NCI-H748 (cell line): Measurements from ENCODE around the gene NR3C2.

ENCODE experiments used
- DNase-seq: peaks from one replicate; lab custom pipeline; 2025; ENCODE audit not compliant: unreplicated experiment; lab: John Stamatoyannopoulos, UW

NR3C2 gene

GRCh38 chr4:148078061-148078460 lies 364.2 kb downstream of the NR3C2 start:
- DNase-seq, result no peak

- DNase-seq, result no peak
These were observed 364.6 kb downstream of the NR3C2 start for GRCh38 chr4:148077581-148077980.

GRCh38 chr4:148076964-148077363 lies 365.2 kb downstream of the NR3C2 start:
- DNase-seq, result no peak

- no peak for DNase-seq
These were observed 366.8 kb downstream of the NR3C2 start for GRCh38 chr4:148075438-148075837.

- DNase-seq, result no peak
These were observed 367.8 kb downstream of the NR3C2 start for GRCh38 chr4:148074462-148074861.

- no peak for DNase-seq
These were observed 368.9 kb downstream of the NR3C2 start for GRCh38 chr4:148073349-148073748.

- no peak for DNase-seq
These were observed 369.4 kb downstream of the NR3C2 start for GRCh38 chr4:148072789-148073188.

GRCh38 chr4:148071009-148071408 lies 371.2 kb downstream of the NR3C2 start:
- DNase-seq, result no peak

GRCh38 chr4:148069895-148070178 lies 372.4 kb downstream of the NR3C2 start:
- no peak for DNase-seq

GRCh38 chr4:148069086-148069894 lies 372.9 kb downstream of the NR3C2 start:
- DNase-seq, result no peak

GRCh38 chr4:148068065-148068911 lies 373.9 kb downstream of the NR3C2 start:
- DNase-seq, result no peak

GRCh38 chr4:148067301-148067916 lies 374.8 kb downstream of the NR3C2 start:
- no peak for DNase-seq

GRCh38 chr4:148065075-148065474 lies 377.1 kb downstream of the NR3C2 start:
- DNase-seq, result no peak

- no peak for DNase-seq
These were observed 377.8 kb downstream of the NR3C2 start for GRCh38 chr4:148064451-148064850.

GRCh38 chr4:148062301-148062950 lies 379.8 kb downstream of the NR3C2 start:
- no peak for DNase-seq

- DNase-seq, result peak; percentile 15
These were observed 380.4 kb downstream of the NR3C2 start for GRCh38 chr4:148061795-148062194.

GRCh38 chr4:148061141-148061481 lies 381.1 kb downstream of the NR3C2 start:
- DNase-seq, result peak; percentile 24

- no peak for DNase-seq
These were observed 381.7 kb downstream of the NR3C2 start for GRCh38 chr4:148060264-148061140.

- DNase-seq, result no peak
These were observed 382.5 kb downstream of the NR3C2 start for GRCh38 chr4:148059617-148060180.
